Measurements from ENCODE around the gene MICAL1. TPM values are rescaled to one million over a fixed set of nuclear protein-coding genes. Genes with fewer than 3 reads are reported as not detected.

The MICAL1 gene, protein sequence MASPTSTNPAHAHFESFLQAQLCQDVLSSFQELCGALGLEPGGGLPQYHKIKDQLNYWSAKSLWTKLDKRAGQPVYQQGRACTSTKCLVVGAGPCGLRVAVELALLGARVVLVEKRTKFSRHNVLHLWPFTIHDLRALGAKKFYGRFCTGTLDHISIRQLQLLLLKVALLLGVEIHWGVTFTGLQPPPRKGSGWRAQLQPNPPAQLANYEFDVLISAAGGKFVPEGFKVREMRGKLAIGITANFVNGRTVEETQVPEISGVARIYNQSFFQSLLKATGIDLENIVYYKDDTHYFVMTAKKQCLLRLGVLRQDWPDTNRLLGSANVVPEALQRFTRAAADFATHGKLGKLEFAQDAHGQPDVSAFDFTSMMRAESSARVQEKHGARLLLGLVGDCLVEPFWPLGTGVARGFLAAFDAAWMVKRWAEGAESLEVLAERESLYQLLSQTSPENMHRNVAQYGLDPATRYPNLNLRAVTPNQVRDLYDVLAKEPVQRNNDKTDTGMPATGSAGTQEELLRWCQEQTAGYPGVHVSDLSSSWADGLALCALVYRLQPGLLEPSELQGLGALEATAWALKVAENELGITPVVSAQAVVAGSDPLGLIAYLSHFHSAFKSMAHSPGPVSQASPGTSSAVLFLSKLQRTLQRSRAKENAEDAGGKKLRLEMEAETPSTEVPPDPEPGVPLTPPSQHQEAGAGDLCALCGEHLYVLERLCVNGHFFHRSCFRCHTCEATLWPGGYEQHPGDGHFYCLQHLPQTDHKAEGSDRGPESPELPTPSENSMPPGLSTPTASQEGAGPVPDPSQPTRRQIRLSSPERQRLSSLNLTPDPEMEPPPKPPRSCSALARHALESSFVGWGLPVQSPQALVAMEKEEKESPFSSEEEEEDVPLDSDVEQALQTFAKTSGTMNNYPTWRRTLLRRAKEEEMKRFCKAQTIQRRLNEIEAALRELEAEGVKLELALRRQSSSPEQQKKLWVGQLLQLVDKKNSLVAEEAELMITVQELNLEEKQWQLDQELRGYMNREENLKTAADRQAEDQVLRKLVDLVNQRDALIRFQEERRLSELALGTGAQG
- total RNA-seq: 34.7 and 42.2 TPM in 2 replicates

DNA sequence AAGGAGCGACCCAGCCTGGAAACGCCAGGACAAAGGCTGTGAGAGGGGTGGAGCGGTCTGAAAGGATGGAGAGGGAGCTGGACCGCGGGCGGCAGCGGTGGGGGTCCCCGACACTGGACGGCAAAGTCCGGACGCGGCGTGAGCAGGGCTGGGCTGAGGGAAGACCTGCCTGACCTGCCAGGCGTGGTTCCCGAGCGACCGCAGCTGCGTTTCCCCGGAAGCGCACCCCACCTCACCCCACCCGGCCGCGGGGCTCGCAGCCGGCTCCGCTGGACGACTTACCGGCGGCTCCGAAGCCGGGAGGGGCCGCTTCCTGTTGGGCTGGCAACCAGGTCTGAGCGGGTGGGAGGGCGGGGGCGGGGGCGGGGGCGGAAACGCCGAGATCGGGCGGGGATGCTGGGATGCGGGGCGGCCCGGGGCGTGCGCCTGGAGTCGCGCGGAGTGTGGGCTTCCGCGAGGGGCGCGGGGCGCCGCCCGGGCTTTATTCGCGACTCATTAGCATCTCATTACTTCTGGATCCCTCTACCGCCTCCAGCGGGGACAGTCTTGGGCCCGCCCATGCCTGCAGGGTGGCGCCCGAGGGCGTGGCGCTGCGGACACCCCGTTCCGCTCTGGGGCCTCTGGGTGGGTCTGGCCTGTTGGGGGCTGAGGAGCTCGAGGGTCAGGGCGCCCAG is at the start of gene MICAL1:
TSS of gene MICAL1 (minus strand) at position 336 of the 674 bp plus-strand sequence. CDS start 1,576 bp downstream, outside the sequence.
- no peak for DNase-seq (ENCODE audit: extremely low read depth, low read depth, low spot score)

- DNase-seq (ENCODE audit: extremely low read depth, low read depth, low spot score): no peak
Measured at GRCh38 chr6:109503327-109504224, 48.0 kb upstream of the MICAL1 start.

DNA sequence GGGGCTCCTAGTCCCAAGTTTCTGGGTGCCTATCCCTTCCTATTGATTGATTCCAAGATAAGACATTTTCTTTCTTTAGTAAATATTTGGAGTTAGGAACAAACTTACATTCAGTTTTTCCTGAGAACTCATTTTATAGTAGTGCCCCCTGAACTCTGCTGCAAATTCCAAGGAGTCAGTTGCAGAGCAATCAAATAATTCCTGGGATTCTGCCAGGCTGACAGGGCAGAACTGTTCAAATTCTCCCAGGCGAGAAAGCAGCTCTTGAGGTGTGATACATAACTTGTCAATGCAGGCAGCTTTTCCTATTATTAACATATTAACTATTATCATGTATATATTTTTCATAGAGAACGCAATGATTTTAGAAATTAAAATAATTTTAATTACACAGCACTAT is 43.4 kb upstream of the MICAL1 start:
- no peak for DNase-seq (ENCODE audit: extremely low read depth, low read depth, low spot score)

DNA sequence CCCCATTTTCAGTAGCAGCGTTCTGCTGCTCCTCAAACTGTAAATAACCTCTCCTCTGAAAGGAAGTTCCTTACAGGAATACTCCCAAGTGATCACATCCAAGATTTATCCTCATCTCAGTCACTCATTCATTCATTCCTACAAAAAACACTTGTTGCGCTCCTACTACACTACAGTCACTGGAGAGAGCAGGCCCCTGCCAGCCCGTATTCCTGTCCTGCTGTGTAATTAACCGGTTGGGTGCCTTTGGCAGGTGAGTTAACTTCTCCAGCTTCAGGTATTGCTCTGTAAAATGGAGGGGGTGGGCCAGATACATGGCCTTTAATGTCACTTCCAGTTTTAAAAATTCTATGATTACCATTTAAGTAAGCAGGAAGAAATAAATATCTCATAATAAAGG is 42.5 kb upstream of the MICAL1 start:
- no peak for DNase-seq (ENCODE audit: extremely low read depth, low read depth, low spot score)

DNA sequence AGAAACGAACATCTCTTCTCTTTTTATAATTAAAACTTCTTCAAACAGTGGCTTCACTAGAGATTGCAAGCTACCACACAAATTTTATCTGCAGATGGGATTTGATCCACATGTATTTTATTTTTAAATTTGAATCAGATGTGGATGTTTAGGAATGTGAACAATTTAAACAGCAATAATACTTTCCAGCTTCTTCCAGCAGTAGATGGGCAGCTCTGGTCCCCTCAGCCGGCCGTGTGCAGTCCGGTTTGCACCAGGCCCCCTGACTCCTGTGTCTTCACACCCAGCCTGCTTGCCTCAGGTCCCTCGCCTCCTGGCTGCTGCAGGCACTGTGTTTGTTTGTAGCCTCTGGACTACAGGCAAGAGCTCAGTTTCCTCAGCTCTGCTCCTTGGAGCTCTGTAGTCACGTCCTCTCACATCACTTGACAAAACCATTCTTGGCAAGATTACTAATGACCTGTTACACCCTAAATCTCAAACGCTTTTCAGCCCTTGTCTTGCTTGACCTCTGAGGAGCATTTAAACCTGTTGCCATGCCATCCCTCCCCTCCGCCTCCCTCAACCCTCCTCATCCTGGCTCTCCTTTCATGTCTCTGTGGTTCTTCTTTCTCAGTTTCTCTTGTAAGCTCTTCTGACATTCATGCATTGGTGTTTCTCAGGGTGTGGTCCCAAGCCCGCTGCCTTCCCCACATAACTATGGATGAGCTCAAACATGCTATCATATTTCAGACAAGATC is 40.6 kb upstream of the MICAL1 start:
- no peak for DNase-seq (ENCODE audit: extremely low read depth, low read depth, low spot score)

GRCh38 chr6:109493865-109494264 is 38.3 kb upstream of the MICAL1 start:
- DNase-seq (ENCODE audit: extremely low read depth, low read depth, low spot score): no peak

DNA sequence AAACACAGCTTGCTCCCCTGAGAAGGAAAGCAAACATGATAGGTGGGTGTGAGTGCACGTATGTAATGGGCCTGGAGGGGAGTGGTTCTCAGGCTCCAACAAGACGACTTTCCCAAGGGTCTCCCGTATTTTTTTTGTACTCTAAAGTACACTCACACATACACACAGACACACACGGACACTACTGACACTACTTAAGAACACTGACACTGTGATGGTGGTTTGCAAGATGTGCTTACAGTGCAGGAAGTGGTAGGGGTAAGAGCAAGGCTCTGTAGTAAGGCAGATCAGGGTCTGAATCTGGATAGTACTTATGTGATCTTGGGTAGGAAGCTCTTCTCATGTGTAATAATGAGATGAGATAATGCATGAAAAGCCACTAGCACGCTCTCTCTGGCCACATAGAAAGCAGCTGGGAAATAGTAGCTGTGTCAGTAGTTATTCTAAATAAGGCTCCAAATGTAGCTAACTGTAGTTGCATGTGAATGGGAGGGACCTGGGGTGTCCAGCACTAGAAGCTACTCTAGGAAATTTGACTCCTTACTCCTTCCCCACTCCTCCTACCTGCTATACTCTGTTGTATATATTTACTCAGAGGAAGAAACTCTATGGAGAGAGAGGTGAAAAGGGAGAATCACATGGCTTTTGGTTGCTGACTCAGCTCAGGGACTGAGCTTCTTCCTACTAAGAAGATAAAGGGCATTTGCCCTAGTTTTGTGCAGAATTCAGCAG is 35.8 kb upstream of the MICAL1 start:
- DNase-seq (ENCODE audit: extremely low read depth, low read depth, low spot score): no peak

- no peak for DNase-seq (ENCODE audit: extremely low read depth, low read depth, low spot score)
Measured at GRCh38 chr6:109490713-109491112, 35.1 kb upstream of the MICAL1 start.

DNA sequence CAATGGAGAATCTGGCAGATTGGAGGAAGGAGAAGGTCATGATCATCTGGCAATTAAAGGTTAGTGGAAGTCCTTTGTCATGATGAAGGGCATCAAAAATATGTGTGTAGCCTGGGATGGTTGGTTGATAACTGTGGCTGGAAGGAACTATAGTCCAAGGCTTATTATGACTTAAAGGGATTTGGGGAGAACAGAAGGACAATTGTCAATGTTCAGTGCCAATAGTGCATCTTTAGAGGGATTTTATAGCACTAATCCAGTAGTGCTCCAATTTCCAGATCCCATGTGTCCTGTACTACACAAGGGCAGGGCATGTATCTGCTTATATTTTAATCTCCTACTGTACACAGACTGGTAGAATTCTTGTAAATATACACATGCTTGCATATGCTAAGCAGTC is 32.4 kb upstream of the MICAL1 start:
- DNase-seq (ENCODE audit: extremely low read depth, low read depth, low spot score): no peak

GRCh38 chr6:109486068-109486467 is 30.5 kb upstream of the MICAL1 start:
- no peak for DNase-seq (ENCODE audit: extremely low read depth, low read depth, low spot score)

DNA sequence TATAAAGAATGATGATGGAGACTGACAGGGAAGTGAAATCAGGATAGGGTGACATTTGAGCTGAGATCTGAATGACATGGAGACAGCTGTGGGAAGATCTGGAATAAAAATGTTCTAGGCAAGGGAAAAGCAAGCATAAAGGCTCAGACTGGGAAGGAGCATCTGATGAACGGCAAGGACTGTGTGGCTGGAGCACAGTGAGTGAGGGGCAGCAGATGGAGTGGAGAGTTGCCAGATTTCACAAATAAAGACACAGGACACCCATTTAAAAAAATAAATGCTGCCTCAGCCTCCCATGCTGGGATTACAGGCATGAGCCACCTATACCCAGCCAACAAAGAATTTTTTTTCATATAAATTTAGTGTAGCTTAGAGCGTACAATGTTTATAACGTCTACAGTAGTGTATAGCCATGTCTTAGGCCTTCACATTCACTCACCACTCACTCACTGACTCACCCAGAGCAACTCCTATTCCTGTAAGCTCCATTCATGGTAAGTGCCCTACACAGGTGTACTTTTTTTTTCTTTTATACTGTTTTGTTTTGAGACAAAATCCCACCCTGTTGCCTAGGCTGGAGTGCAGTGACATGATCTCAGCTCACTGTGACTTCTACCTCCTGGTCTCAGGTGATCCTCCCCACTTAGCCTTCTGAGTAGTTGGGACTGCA is 29.8 kb upstream of the MICAL1 start:
- DNase-seq (ENCODE audit: extremely low read depth, low read depth, low spot score): no peak

DNA sequence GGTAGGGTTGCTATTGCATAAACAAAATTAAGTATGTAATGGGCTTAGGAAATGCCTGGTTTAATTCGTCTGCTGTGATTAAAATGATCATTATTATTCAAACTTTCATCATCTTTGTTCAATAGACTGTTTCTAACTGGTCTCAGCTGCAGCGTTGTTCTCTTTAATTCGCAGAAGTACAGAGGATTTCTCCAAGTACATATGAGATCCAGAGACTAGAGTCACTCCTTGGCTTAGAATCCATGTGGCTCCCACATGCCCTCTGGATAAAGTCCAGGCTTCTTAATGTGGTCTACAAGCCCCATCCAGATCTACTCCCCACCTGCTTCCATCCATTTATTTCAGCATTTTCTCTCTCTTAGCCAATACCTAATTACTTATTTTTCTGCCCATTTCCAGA is 28.6 kb upstream of the MICAL1 start:
- no peak for DNase-seq (ENCODE audit: extremely low read depth, low read depth, low spot score)

DNA sequence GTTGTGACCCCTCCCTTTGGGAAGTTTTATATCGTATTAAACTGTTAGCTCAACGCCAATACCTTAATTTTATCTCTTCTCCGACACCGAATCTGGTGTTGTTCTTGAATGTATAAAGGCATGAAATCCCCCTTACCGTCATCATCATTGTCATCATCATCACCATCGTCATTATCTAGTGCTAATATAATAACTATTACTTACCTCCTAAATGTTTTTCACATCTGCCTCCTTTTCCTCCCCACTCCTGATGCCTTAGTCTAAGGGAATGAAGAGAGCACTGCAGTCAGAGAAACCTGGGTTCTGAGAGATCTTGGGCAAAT is 28.1 kb upstream of the MICAL1 start:
- no peak for DNase-seq (ENCODE audit: extremely low read depth, low read depth, low spot score)

GRCh38 chr6:109482905-109483734 is 27.5 kb upstream of the MICAL1 start, which contains the start of gene ZBTB24:
ZBTB24 (minus strand) TSS chr6:109483219; CDS start chr6:109482026, 1,193 bp downstream.
- no peak for DNase-seq (ENCODE audit: extremely low read depth, low read depth, low spot score)

- no peak for DNase-seq (ENCODE audit: extremely low read depth, low read depth, low spot score)
Measured at GRCh38 chr6:109480993-109481480, 25.5 kb upstream of the MICAL1 start.

GRCh38 chr6:109478841-109479624 is 23.5 kb upstream of the MICAL1 start:
- DNase-seq (ENCODE audit: extremely low read depth, low read depth, low spot score): no peak

All from glomerular endothelial cell (primary cell).